ENCODE results near the gene DCAKD. TPM values are rescaled to one million over a fixed set of nuclear protein-coding genes. Genes with fewer than 3 reads are reported as not detected.

Gene DCAKD
- total and polyA plus RNA-seq, 2 donors (not counting 3 experiments of a cell fraction or from before 2014, with no cell fraction given) = 30.8 to 36.5 TPM

- H3K27me3 ChIP-seq (ENCODE audit: control insufficient read depth in 2 of 2, insufficient read depth in 2 of 2, low read length in 2 of 2) = no peaks in the 10 kb centered on the region
- peak overlapping the region; percentile 16 to 39 (median 36) for H3K4me3 ChIP-seq (replicated peaks in 1 of 3; ENCODE audit: insufficient read depth in 1 of 3, low read depth in 1 of 3, low read length in 3 of 3)
- H2AFZ ChIP-seq (ENCODE audit: low read depth, low read length) = peak overlapping the region; percentile 87
- H4K20me1 ChIP-seq (replicated peaks; ENCODE audit: control insufficient read depth, extremely low read depth, insufficient read depth, low read length) = no peaks in the 10 kb centered on the region
- TF ChIP-seq JUN (IDR thresholded peaks at IDR 0.05; ENCODE audit: borderline replicate concordance, insufficient read depth, insufficient read length, low read depth) (no peak), CTCF (IDR thresholded peaks at IDR 0.05; ENCODE audit: extremely low read depth in 1 of 2, insufficient read depth in 1 of 2, low read depth in 1 of 2, low read length in 2 of 2) (peak; percentile 35 to 40), POLR2AphosphoS5 (IDR thresholded peaks at IDR 0.05; ENCODE audit: insufficient read depth, low read depth, low read length) (peak; percentile 35)
- no peaks in the 10 kb centered on the region for H3K9me1 ChIP-seq (replicated peaks; ENCODE audit: control insufficient read depth, extremely low read depth, insufficient read depth, low read length)
- peak; percentile 26 for DNase-seq (ENCODE audit: low read depth, low spot score)
- H3K36me3 ChIP-seq (ENCODE audit: control insufficient read depth in 2 of 2, extremely low read depth in 1 of 2, insufficient read depth in 2 of 2, low read length in 2 of 2) = peaks cover 0 to 2% of the 10 kb centered on the region in 2 experiments
- CTCF ChIA-PET = interaction anchor here (0.5 to 13.8 kb wide), 25 partner anchors 10 to 246 kb away, joined by 3 to 331 read pairs (median 4); partner anchors contain the start of genes EFTUD2 and GFAP
- peak overlapping the region; percentile 32 for H3K9ac ChIP-seq (replicated peaks; ENCODE audit: extremely low read depth, insufficient read depth, low read length)
- POLR2A ChIA-PET = no interaction called here
- no peaks in the 10 kb centered on the region for H3K79me2 ChIP-seq (ENCODE audit: control insufficient read depth, insufficient read depth, low read length)
- dilution Hi-C loops (cut with MboI; ENCODE audit: extremely low pct_ligation_motif_present, low sequenced_read_pairs) = no loop called here
- BruUV-seq (replicated peaks) = no TSS peak
- no peaks in the 10 kb centered on the region for H3K9me3 ChIP-seq (replicated peaks; ENCODE audit: control insufficient read depth, insufficient read depth, low read length)
- FAIRE-seq = no peak
- H3K4me1 ChIP-seq (ENCODE audit: control insufficient read depth, extremely low read depth, insufficient read depth, low read length) = peaks cover 17% of the 10 kb centered on the region
- no peak overlapping the region for H3K27ac ChIP-seq (ENCODE audit: insufficient read depth, low read depth, low read length)
- peak overlapping the region; percentile 72 for H3K4me2 ChIP-seq (ENCODE audit: insufficient read depth, low read length)
- intact Hi-C loops (cut with micrococcal nuclease) = loop anchor here (2.0 to 5.0 kb wide), 2 partner anchors 52 to 72 kb away; partner anchors contain the start of genes C1QL1 and KIF18B
Observed at GRCh38 chr17:45018848-45019711, 32.4 kb downstream of the DCAKD start.
